ENCODE measurements around the gene NDFIP1. TPM values are rescaled to one million over a fixed set of nuclear protein-coding genes. Genes with fewer than 3 reads are reported as not detected.

Gene NDFIP1
- total and polyA plus RNA-seq, 2 donors (not counting 1 experiment from before 2014, with no cell fraction given): 55.8 to 67.4 TPM

- H3K27ac ChIP-seq (ENCODE audit: insufficient read depth, low read length): no peak overlapping the region
- H4K20me1 ChIP-seq (ENCODE audit: control insufficient read depth, extremely low read depth, insufficient read depth, low read length): no peaks in the 10 kb centered on the region
Observed at GRCh38 chr5:142150431-142150830, 41.9 kb downstream of the NDFIP1 start.

GRCh38 chr5:142151436-142152383 is 43.1 kb downstream of the NDFIP1 start:
- no peaks in the 10 kb centered on the region for H3K79me2 ChIP-seq (ENCODE audit: control insufficient read depth, insufficient read depth, low read length)
- H3K4me3 ChIP-seq (replicated peaks in 1 of 4; ENCODE audit: control extremely low read depth in 1 of 4, insufficient read depth in 1 of 4, low read depth in 3 of 4, low read length in 4 of 4): no peak overlapping the region
- H3K4me1 ChIP-seq (ENCODE audit: control insufficient read depth, extremely low read depth, insufficient read depth, low read length): peaks cover 5% of the 10 kb centered on the region
- H3K9me3 ChIP-seq (ENCODE audit: control insufficient read depth, insufficient read depth, low read depth, low read length): no peaks in the 10 kb centered on the region
- peak overlapping the region; percentile 49 for H3K27ac ChIP-seq (ENCODE audit: insufficient read depth, low read length)
- peak; percentile 65 to 91 for DNase-seq (ENCODE audit: low read depth in 2 of 2)
- peak; percentile 84 for TF ChIP-seq CTCF (conservative IDR thresholded peaks at IDR 0.05 in 1 of 2, IDR thresholded peaks at IDR 0.05 in 1 of 2; ENCODE audit: low read depth in 1 of 2, low read length in 2 of 2)
- no peak for TF ChIP-seq EZH2 (IDR thresholded peaks at IDR 0.05; ENCODE audit: low read length, missing control alignments)
- H3K36me3 ChIP-seq (ENCODE audit: control insufficient read depth, insufficient read depth, low read length): peaks cover 2% of the 10 kb centered on the region
- H3K27me3 ChIP-seq (ENCODE audit: control insufficient read depth, insufficient read depth, low read length): no peaks in the 10 kb centered on the region
- no peaks in the 10 kb centered on the region for H4K20me1 ChIP-seq (ENCODE audit: control insufficient read depth, extremely low read depth, insufficient read depth, low read length)
- H3K4me2 ChIP-seq (ENCODE audit: extremely low read depth, insufficient read depth, low read length): peak overlapping the region; percentile 34
- no peak overlapping the region for H2AFZ ChIP-seq (ENCODE audit: low read length)
- H3K9ac ChIP-seq (ENCODE audit: insufficient read depth, low read length): no peak overlapping the region

More at GRCh38 chr5:142150431-142150830, 41.9 kb downstream of the NDFIP1 start:
- no peak overlapping the region for H3K4me3 ChIP-seq (replicated peaks in 1 of 4; ENCODE audit: control extremely low read depth in 1 of 4, insufficient read depth in 1 of 4, low read depth in 3 of 4, low read length in 4 of 4)
- no peaks in the 10 kb centered on the region for H3K27me3 ChIP-seq (ENCODE audit: control insufficient read depth, insufficient read depth, low read length)
- H3K9me3 ChIP-seq (ENCODE audit: control insufficient read depth, insufficient read depth, low read depth, low read length): no peaks in the 10 kb centered on the region
- no peak for DNase-seq (ENCODE audit: low read depth in 2 of 2)
- no peaks in the 10 kb centered on the region for H3K79me2 ChIP-seq (ENCODE audit: control insufficient read depth, insufficient read depth, low read length)
- H3K4me2 ChIP-seq (ENCODE audit: extremely low read depth, insufficient read depth, low read length): no peak overlapping the region
- H3K4me1 ChIP-seq (ENCODE audit: control insufficient read depth, extremely low read depth, insufficient read depth, low read length): peaks cover 5% of the 10 kb centered on the region
- H3K9ac ChIP-seq (ENCODE audit: insufficient read depth, low read length): no peak overlapping the region
- TF ChIP-seq EZH2 (IDR thresholded peaks at IDR 0.05; ENCODE audit: low read length, missing control alignments) (no peak), CTCF (conservative IDR thresholded peaks at IDR 0.05 in 1 of 2, IDR thresholded peaks at IDR 0.05 in 1 of 2; ENCODE audit: low read depth in 1 of 2, low read length in 2 of 2) (no peak)
- no peak overlapping the region for H2AFZ ChIP-seq (ENCODE audit: low read length)
- peaks cover 2% of the 10 kb centered on the region for H3K36me3 ChIP-seq (ENCODE audit: control insufficient read depth, insufficient read depth, low read length)

GRCh38 chr5:142152384-142152732 is 43.8 kb downstream of the NDFIP1 start:
- Histone ChIP-seq H3K4me3 (replicated peaks in 1 of 4; ENCODE audit: control extremely low read depth in 1 of 4, insufficient read depth in 1 of 4, low read depth in 3 of 4, low read length in 4 of 4) (no peak overlapping the region), H4K20me1 (ENCODE audit: control insufficient read depth, extremely low read depth, insufficient read depth, low read length) (no peaks in the 10 kb centered on the region), H3K9ac (ENCODE audit: insufficient read depth, low read length) (no peak overlapping the region), H3K27me3 (ENCODE audit: control insufficient read depth, insufficient read depth, low read length) (no peaks in the 10 kb centered on the region), H3K4me2 (ENCODE audit: extremely low read depth, insufficient read depth, low read length) (no peak overlapping the region), H3K36me3 (ENCODE audit: control insufficient read depth, insufficient read depth, low read length) (no peaks in the 10 kb centered on the region), H2AFZ (ENCODE audit: low read length) (no peak overlapping the region), H3K9me3 (ENCODE audit: control insufficient read depth, insufficient read depth, low read depth, low read length) (no peaks in the 10 kb centered on the region), H3K27ac (ENCODE audit: insufficient read depth, low read length) (no peak overlapping the region), H3K79me2 (ENCODE audit: control insufficient read depth, insufficient read depth, low read length) (no peaks in the 10 kb centered on the region), H3K4me1 (ENCODE audit: control insufficient read depth, extremely low read depth, insufficient read depth, low read length) (peaks cover 5% of the 10 kb centered on the region)
- TF ChIP-seq EZH2 (IDR thresholded peaks at IDR 0.05; ENCODE audit: low read length, missing control alignments) (no peak), CTCF (conservative IDR thresholded peaks at IDR 0.05 in 1 of 2, IDR thresholded peaks at IDR 0.05 in 1 of 2; ENCODE audit: low read depth in 1 of 2, low read length in 2 of 2) (no peak)
- peak; percentile 24 to 26 for DNase-seq (ENCODE audit: low read depth in 2 of 2)
